Natural killer cell (primary cell): ENCODE measurements around the gene CBLL2. TPM values are rescaled to one million over a fixed set of nuclear protein-coding genes. Genes with fewer than 3 reads are reported as not detected.

Experiments used
- ATAC-seq, 3 donors: fragments of 150-1000 bp in 2 of 3; fragments of 200-7000 bp in 1 of 3; cut with Tn5 transposase; 1 replicate in 1 of 3; 2 replicates in 2 of 3; pipeline ENCODE4 v1.10.0; 2021; ENCODE audit warnings: mild to moderate bottlenecking in 2 of 3, moderate library complexity in 2 of 3
- DNase-seq, 2 donors: peaks; one replicate each; pipeline versions ENCODE4 v3.0.0 to v3.0.0-alpha.2; 2013 to 2021; ENCODE audit warnings: mixed read lengths in 1 of 2
- H3K27ac ChIP-seq: one replicate; pipeline ENCODE4 v1.5.1; 2013; ENCODE audit warnings: mild to moderate bottlenecking, low read length
- H3K27me3 ChIP-seq: one replicate; pipeline ENCODE4 v1.6.1; 2013; ENCODE audit warnings: low read length; ENCODE audit not compliant: control insufficient read depth, insufficient read depth
- H3K36me3 ChIP-seq: one replicate; pipeline ENCODE4 v1.6.1; 2013; ENCODE audit warnings: low read length; ENCODE audit not compliant: control insufficient read depth, insufficient read depth
- H3K4me1 ChIP-seq: one replicate; pipeline ENCODE4 v1.6.1; 2013; ENCODE audit warnings: low read length; ENCODE audit not compliant: control insufficient read depth, insufficient read depth
- H3K4me3 ChIP-seq: one replicate; pipeline ENCODE4 v1.5.1; 2013; ENCODE audit warnings: low read length
- H3K9me3 ChIP-seq: one replicate; pipeline ENCODE4 v1.6.1; 2013; ENCODE audit warnings: low read length; ENCODE audit not compliant: control insufficient read depth, insufficient read depth
- H3K27ac Mint-ChIP-seq, 2 donors: one replicate each; pipeline ENCODE4 v1.8.0; 2022; ENCODE audit warnings: mild to moderate bottlenecking in 2 of 2, mixed read lengths in 2 of 2, moderate library complexity in 1 of 2
- H3K27me3 Mint-ChIP-seq, 2 donors: one replicate each; pipeline ENCODE4 v1.8.0; 2022; ENCODE audit warnings: low read depth in 2 of 2, mixed read lengths in 2 of 2
- H3K36me3 Mint-ChIP-seq: one replicate; pipeline ENCODE4 v1.8.0; 2022; ENCODE audit warnings: mixed read lengths
- H3K4me1 Mint-ChIP-seq, 2 donors: one replicate each; pipeline ENCODE4 v1.8.0; 2022; ENCODE audit warnings: mixed read lengths in 2 of 2
- H3K4me3 Mint-ChIP-seq: one replicate; pipeline ENCODE4 v1.8.0; 2022; ENCODE audit warnings: mild to moderate bottlenecking, moderate library complexity, mixed read lengths
- H3K9me3 Mint-ChIP-seq, 2 donors: one replicate each; pipeline ENCODE4 v1.8.0; 2022; ENCODE audit warnings: mixed read lengths in 2 of 2
- WGBS: methylation state at CpG from one replicate; pipeline ENCODE4 v1.1.7; 2013; ENCODE audit warnings: missing lambda C conversion rate; ENCODE audit not compliant: insufficient coverage; 5-methylcytosine and 5-hydroxymethylcytosine counted together
- intact Hi-C: fragments of 100-400 bp; cut with micrococcal nuclease; formaldehyde crosslinking; loops from one replicate; pipeline ENCODE4 v1.14.2; 2022
- total RNA-seq, 4 donors: library from RNA; stranded (reverse); fragments of 120-200 nt in 1 of 4; gene quantifications; one replicate each; pipeline versions ENCODE4 v1.2.3 to v1.2.4, GENCODE V29; 2013 to 2022
- TF ChIP-seq, protein P1 (sequence below): fragments of 200-600 bp; IDR thresholded peaks from one replicate; pipeline ENCODE4 v1.8.0; 2022; ENCODE audit warnings: antibody characterized with exemption

The CBLL2 gene
- total RNA-seq, 3 donors from 2014 or later (not counting 1 experiment from before 2014, with no cell fraction given): not detected

DNA sequence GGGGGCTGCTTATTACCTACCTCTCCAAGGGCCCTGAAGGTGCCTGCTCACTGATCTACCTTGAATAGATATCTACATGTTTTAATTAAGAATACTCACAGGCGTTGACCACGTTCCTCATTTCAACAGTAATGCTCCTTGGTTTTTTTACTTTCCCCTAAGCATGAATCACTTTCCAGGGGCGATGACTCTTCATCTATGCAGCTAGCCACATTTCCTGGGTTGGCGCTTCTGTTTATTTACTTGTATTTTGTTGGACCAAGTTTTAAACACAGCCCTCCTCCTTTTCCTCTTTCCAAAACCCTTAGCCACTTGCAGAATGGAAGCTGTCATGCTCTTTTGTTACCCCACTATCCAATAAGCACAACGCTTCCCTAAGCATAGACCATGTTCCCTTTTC, 50.8 kb downstream of the CBLL2 start:
- Histone ChIP-seq H3K4me1 (no peaks in the 10 kb centered on the region), H3K4me3 (no peak overlapping the region), H3K9me3 (no peaks in the 10 kb centered on the region), H3K27me3 (no peaks in the 10 kb centered on the region), H3K27ac (no peak overlapping the region), H3K36me3 (no peaks in the 10 kb centered on the region)
- WGBS: 71% methylated on average over 3 of the region's 5 CpGs
- TF ChIP-seq, protein P1, sequence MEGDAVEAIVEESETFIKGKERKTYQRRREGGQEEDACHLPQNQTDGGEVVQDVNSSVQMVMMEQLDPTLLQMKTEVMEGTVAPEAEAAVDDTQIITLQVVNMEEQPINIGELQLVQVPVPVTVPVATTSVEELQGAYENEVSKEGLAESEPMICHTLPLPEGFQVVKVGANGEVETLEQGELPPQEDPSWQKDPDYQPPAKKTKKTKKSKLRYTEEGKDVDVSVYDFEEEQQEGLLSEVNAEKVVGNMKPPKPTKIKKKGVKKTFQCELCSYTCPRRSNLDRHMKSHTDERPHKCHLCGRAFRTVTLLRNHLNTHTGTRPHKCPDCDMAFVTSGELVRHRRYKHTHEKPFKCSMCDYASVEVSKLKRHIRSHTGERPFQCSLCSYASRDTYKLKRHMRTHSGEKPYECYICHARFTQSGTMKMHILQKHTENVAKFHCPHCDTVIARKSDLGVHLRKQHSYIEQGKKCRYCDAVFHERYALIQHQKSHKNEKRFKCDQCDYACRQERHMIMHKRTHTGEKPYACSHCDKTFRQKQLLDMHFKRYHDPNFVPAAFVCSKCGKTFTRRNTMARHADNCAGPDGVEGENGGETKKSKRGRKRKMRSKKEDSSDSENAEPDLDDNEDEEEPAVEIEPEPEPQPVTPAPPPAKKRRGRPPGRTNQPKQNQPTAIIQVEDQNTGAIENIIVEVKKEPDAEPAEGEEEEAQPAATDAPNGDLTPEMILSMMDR: no peak
- Mint-ChIP-seq H3K9me3 (peaks cover 4% of the 10 kb centered on the region in 2 donors), H3K27me3 (no peaks in the 10 kb centered on the region), H3K27ac (no peak overlapping the region), H3K4me3 (no peak overlapping the region), H3K4me1 (no peaks in the 10 kb centered on the region), H3K36me3 (no peaks in the 10 kb centered on the region)
- DNase-seq (no peak), ATAC-seq (no peak)
- intact Hi-C loops: no loop called here

Other genes starting within 250 kb of the CBLL2 start
- under 1 TPM; 0.10 to 0.54 (median 0.25) TPM for gene PHEX, start 240.6 kb upstream of the CBLL2 start, total RNA-seq